T-helper 1 cell treated with Interleukin-12 subunit alpha and Interleukin-12 subunit beta and Interleukin-4 antibody, amounts not matched to agents 30 ng/mL and 1 ng/mL, for 36 hours (primary cell): Measurements from ENCODE around the gene DEDD. TPM values are rescaled to one million over a fixed set of nuclear protein-coding genes. Genes with fewer than 3 reads are reported as not detected.

Experiments
- intact Hi-C: fragments of 100-400 bp; cut with micrococcal nuclease; formaldehyde crosslinking; loops from one replicate; pipeline ENCODE4 v1.15.1; 2024
- total RNA-seq: library from RNA; stranded (reverse); gene quantifications from 2 replicates; pipeline ENCODE4 v1.2.3, GENCODE V29; 2022

The DEDD gene
- total RNA-seq, 1 donor from 2014 or later, result 47.6 TPM

DNA sequence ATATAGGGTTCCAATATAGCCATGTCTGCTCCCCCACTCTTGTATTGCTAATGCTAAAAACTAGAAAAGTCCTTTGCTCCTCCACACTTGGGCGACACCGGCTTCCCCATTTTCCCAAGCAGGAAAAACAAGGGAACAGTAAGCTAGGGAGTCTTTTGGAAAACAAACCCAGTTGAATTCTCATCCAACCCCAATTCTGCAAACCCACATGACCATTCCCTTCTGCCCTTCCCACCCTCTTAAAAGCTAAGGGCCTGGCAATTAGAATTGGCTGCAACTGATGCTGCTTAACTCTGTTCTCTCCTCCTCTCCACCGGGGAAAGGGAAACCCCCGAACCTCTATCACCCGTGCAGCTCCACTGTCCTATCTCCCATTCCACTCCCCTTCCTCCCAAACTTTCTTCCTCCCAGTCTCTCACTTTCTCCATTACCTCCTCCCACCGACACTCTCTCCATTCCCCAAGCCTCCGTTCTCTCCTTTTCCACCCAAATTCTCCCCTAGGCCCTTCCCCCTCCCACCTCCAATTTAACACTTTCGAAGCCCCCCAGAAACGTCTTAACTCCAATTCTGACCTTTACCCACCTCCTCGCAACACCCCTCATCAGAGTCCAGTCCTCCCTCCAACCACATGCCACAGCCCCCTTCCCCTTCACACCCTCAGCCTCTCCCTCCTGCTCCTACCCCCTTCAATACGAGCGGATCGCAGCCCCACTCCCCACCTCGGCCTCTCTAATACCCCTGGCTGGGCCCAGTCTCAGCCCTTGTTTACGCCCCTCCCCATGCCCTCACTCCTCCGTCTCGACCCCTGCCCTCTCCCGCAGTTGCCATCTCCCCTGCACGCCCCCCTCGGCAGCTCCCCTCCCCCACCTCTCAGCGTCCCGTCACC lies 701 bp downstream of the DEDD start:
- intact Hi-C loops, result loop anchor here (1.0 to 5.0 kb wide), 12 partner anchors 12 to 596 kb away; partner anchors contain the start of genes B4GALT3, NDUFS2, PPOX and UFC1

DNA sequence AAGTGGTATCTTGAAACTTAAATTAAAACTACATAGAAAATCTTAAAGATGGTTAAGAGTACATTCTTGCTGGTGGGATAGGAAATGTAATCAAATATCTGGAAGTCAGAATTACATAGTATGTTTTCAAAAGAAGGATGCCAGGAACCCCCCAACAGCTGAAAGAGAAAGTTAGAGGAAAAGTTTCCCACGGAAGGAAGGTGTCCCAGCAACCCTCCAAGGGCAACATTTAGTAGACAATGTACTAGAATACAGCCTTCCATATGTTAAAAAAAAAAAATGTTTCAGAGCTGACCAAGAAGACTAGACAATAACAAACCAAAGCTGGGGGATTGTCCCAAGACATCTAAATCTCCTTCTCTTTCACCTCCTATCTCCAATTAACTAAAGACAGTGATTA lies 2.2 kb downstream of the DEDD start:
- intact Hi-C loops, result loop anchor here (5.0 kb wide), 1 partner anchor 597 kb away; no protein-coding TSS in a partner anchor

DNA sequence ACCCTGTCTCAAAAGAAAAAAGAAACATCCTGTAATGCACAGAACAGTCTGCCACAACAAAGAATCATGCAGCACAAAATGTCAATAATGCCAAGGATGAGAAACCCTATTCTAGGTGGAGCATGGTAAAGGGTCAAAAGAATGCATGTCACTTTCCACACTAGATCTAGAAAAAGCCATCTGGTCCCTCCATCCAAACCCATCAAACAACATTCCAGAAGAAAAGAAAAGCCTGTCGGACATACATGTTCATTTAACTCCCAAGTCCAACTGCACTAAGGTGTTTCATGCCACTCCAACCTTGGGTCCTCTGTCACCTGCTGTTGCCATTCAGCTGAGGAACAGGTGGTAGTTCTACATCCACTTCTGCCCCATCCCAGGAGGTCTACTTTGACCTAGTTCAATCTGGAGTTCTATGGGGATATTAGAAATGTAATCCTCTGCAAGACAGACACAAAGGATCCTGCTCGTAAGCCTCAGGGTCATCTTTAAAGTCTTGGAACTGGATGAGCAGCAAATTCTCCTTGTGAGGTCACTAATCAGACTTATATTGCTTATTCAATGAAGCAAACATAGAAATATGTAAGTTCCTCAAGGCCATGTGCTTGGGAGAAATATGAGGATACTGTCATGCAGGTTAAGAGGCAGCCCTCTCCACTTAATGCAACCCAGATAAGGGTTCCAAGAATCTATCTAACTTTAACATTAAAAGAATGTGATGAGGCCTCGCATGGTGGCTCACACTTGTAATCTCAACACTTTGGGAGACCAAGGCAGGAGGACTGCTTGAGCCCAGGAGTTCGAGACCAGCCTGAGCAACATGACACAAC lies 3.7 kb downstream of the DEDD start:
- intact Hi-C loops, result no loop called here

DNA sequence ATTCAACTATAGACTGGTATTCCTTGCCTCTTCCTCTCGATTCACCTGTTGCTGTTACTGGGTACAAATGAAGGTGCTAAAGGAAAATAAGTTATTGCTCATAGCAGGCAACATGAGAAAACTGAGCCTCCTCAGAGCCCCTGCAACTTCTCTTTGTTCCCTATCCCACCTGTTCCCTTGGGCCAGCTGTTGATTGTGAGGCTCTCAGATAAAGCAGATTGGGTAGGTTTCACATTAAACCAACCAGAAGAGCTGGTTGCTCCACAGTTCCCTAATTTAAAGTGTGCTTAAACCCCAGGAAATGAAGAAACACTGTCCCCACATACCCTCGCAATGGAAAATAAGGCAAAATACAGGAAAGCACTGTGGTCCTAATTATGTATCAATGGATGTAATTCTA lies 4.8 kb downstream of the DEDD start:
- intact Hi-C loops, result no loop called here

DNA sequence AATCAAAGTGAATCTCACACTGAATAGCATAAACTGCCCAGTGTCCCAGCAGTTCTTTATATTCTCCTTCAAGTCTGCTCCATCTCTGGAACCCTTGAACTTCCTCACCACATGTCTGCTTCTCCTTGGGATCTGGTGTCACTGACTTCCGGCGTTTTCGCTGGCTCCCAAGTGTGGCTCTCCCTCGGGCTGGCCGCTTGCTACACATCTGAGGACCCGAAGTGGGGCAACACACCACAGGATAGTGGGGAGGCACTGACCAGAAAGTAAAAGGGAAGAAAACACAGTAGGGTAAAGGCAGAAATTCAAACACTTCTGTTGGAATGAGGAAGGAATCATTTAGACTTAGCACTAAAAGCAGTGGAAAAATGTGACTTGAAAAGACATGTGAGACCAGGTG lies 9.5 kb downstream of the DEDD start:
- intact Hi-C loops, result no loop called here

DNA sequence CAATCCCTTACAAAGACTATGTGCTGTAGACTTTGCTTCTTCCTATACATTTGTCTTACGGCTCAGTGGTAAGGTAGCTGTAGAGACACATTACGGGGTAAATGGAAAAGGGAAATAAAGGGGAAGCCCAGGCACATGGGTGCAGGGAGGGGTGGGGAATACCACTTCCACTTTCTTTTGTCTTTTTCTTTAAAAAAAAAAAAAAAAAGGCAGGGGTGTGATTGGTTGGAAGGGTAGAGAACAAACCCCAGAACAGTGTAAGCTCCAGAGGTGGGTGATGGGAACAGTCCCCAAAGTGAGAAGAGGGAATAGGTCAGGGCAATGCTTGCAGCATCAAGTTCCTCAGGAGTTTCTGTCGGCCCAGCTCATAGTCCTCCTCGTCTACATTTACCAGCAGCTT lies 10.6 kb downstream of the DEDD start:
- intact Hi-C loops, result no loop called here

DNA sequence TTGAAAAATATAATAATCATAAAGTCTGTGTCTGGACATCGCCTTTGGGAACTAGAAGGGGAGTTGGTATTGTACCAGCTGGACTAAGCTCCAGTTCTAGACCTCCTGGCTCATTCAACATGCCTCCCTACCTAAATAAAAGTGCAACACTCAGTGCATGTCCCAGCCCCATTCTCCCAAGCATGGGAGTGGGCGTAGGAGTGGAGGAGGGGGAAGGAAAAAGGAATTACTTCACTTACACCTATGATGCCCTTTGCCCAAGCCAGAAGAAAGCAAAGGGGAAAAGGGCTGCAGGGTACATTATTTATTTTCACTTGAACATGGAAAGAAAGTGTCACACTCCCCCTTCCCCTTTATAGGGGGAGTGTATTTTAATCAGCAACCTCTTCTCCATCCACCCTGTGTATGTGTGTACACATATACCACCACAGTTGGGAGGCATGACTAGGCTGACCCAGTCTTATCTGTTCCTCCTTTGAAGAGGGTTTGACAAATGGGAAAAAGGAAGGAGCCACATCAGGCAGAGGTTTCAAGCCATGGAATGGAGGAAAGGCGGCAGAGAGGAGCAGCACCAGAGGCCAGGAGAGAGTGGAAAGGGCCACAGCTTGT lies 11.3 kb downstream of the DEDD start:
- intact Hi-C loops, result no loop called here

DNA sequence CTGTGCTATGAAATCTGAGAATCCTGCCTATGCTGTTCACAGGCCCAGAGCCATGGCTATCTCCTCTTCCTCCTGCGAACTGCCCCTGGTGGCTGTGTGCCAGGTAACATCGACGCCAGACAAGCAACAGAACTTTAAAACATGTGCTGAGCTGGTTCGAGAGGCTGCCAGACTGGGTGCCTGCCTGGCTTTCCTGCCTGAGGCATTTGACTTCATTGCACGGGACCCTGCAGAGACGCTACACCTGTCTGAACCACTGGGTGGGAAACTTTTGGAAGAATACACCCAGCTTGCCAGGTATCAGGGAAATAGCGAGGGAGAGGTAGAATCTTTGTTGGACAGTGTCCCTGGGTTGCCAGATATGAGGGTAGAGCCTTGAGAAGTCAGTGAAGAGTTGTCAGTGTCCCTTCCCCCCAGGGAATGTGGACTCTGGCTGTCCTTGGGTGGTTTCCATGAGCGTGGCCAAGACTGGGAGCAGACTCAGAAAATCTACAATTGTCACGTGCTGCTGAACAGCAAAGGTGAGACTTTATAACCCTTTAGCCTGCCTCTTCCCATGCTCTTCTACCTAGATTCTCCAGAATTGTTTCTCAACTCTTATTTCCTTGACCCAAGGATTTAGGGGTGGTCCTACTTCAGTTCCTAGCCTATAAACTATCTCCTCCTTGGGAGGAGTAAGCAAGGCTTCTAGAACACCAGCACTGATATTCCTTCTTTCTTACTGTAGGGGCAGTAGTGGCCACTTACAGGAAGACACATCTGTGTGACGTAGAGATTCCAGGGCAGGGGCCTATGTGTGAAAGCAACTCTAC lies 13.2 kb downstream of the DEDD start:
- intact Hi-C loops, result loop anchor here (1.0 to 10.0 kb wide), 11 partner anchors 13 to 1194 kb away; partner anchors contain the start of genes B4GALT3, DCAF8, DEDD and NDUFS2

DNA sequence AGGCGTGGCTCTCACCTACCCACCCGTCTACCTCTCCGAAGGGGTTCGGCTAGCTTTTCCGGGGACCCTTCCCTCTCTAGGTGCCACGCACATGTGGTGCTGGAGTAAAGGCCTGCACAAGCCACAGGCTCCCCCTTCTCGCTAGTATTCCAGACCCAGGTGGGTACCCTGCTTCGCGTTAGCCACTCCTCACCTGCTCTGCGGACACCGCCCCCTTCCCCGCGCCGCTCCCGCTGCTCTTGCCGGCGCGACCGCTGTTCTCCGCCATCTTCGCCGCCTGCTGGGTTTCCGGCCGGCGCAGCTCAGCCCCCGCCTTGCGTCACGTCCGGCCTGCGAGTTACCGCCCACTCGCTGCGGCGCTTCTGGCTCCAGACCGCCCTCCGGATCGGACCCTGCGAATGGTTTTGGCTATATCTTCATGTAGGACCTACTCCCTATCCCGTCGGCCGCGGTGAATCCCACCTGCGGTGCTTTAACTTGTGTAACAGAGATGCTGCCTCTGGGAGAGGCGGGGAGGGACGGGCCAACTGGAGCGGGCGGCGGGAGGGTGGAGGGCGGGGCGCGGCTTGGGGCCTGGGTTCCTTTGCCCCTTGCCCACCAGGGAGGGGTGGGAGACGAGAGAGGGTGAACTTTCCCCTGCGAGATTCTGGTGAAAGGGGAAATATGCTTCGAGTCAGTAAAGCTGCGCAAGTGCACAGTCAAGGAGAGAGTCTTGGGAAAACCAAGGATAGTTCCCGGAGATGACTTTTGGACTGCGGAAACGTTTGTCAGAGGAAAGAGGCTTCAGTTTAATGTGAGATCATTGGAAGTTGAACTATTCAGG lies 14.5 kb downstream of the DEDD start, which contains the start of the genes NIT1 and PFDN2:
TSS of gene NIT1 (plus strand) at position 347 of the 823 bp plus-strand sequence. CDS start at position 419, 72 bp downstream.
TSS of gene PFDN2 (minus strand) at position 279 of the 823 bp plus-strand sequence. CDS start at position 268, 11 bp downstream.
- intact Hi-C loops, result loop anchor here (1.0 to 10.0 kb wide), 6 partner anchors 20 to 1193 kb away; partner anchors contain the start of genes DCAF8, KLHDC9, SDHC and TAGLN2

DNA sequence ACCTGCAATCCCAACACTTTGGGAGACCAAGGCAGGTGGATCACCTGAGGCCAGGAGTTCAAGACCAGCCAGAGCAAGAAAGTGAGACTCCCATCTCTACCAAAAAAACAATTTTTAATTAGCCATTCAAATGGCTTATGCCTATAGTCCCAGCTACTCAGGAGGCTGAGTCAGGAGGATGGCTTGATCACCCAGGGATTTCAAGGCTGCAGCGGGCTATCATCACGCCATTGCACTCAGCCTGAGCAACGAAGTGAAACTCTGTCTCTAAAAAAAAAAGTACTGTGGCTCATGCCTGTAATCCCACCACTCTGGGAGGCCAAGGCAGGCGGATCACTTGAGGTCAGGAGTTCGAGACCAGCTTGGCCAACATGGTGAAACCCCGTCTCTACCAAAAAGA lies 16.5 kb downstream of the DEDD start:
- intact Hi-C loops, result loop anchor here (2.0 to 10.0 kb wide), 4 partner anchors 196 to 1191 kb away; partner anchors contain the start of genes DCAF8, SDHC and TAGLN2

DNA sequence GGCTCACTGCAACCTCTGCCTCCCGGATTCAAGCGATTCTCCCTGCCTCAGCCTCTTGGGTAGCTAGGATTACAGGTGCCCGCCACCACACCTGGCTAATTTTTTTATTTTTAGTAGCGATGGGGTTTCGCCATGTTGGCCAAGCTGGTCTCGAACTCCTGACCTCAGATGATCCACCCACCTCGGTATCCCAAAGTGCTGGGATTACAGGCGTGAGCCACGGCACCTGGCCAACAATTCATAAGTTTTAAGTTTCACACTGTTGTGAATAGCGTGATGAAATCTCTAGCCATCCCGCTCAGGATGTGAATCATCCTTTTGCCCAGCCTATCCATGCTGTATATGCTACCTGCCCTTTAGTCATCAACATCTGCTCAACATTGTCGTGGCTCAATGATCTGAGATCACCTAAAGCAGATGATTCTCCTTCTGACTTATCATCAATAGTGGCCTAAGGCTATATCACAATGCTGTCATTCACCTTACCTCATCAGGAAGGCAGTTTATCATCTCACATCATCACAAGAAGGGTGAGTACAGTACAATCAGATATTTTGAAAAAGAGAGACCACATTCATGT lies 17.2 kb downstream of the DEDD start:
- intact Hi-C loops, result loop anchor here (2.0 to 10.0 kb wide), 4 partner anchors 197 to 1190 kb away; partner anchors contain the start of genes DCAF8, SDHC and TAGLN2

DNA sequence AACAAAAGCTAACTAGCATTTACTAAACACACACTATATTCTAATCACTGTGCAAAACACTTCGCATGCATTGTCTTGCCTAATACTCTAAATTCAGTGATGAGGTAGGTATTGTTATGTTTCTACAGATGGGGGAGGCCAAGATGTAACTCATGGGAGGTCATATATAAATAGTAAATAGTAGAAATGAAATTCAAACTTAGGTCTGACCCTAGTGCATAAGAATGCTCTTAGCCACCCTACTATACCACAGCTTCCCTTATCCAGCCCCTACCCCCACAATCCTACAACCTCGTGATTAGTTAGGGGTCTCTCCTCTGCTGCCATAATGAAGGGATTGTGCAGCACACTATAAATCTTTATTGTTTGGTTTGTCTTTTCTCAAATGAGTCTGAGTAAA lies 17.9 kb downstream of the DEDD start:
- intact Hi-C loops, result loop anchor here (2.0 to 10.0 kb wide), 2 partner anchors 268 to 1190 kb away; partner anchors contain the start of gene TAGLN2

DNA sequence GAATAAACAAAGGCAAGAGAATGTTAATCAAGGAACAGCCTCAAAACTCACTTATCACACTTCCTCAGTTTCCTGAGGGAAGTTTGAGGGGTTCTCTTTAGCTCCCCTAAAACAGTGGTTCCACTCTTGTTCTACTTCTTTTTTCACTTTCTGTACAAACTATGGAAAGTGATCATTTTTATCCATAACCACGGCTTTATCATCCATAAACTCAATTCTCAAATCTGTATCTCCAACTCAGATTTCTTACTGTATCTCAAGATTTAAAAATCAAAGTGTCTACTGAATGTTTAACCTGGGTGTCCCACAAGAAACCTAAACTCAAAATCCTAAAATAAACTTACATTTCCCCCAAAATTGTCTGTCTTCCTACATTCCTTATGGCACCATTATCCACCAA lies 18.6 kb downstream of the DEDD start:
- intact Hi-C loops, result loop anchor here (2.0 to 10.0 kb wide), 2 partner anchors 269 to 1189 kb away; partner anchors contain the start of gene TAGLN2

DNA sequence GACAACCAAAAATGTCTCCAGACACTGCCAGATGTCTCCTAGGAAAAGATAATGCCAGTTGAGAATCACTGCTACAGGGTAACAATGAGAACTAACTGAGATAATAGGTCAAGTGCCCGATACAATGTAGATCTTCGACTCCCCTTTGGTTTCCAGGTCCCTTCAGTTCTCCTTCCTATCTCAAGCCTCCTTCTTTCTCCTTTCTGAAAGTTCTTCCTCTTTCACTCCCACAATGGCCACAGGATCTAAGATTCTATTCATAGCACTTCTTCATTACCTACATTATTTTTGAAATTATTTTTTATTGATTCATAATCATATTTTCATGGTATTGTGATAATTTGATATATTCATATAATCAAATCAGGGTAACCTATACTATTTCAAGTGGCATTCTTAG lies 20.9 kb downstream of the DEDD start:
- intact Hi-C loops, result loop anchor here (10.0 kb wide), 1 partner anchor 1187 kb away; the partner anchor contains the start of gene TAGLN2

DNA sequence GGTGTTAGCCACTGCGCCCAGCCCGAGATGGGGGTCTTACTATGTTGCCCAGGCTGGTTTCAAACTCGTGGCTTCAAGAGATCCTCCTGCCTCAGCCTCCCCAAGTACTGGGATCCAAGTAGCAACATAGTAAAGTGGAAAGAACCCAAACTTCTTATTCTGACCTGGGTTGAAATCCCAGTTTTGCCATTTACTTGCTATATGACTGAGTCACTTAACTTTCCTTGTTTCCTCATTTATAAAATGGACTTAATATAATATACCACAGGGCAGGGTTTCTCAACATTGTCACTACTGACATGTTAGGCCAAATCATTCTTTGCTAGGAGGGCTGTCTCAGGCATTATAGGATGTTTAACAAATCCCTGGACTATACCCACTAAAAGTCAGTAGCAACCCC lies 21.4 kb downstream of the DEDD start:
- intact Hi-C loops, result loop anchor here (10.0 kb wide), 1 partner anchor 1186 kb away; the partner anchor contains the start of gene TAGLN2

DNA sequence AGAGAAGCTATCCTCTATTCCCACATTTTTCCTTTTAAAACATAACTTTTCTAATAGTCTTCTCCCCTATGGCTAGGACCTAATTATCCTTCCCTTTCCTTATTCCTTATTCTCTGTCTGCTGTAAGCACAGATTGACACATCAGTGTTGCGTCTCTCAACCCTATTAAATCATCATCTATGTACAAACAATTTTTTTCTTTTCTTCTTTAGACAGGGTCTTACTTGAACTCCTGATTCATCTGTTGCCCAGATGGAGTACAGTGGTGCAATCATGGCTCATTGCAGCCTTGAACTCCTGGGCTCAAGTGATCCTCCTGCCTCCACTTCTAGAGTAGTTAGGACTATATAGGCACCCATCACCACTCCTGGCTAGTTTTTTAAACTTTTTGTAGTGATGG lies 26.0 kb downstream of the DEDD start:
- intact Hi-C loops, result no loop called here

DNA sequence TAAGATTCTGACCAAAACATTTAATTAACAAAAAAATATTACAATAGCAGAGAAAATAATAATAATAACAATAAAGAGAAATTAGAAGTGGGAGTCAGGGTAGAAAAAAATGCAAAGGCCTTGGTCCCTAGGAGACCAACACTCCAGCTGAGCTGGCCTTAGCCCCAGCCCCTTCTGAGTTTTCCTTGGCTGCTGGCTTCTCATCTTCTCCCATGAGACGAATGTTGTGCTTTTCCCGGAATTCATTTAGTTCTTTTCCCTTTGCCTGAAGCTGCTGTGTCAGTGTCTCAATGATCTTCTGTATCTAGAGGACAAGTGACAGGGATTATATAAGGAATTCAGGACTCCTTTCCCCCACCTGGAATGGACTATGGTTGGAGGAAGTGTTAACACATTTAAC lies 31.9 kb downstream of the DEDD start:
- intact Hi-C loops, result no loop called here

DNA sequence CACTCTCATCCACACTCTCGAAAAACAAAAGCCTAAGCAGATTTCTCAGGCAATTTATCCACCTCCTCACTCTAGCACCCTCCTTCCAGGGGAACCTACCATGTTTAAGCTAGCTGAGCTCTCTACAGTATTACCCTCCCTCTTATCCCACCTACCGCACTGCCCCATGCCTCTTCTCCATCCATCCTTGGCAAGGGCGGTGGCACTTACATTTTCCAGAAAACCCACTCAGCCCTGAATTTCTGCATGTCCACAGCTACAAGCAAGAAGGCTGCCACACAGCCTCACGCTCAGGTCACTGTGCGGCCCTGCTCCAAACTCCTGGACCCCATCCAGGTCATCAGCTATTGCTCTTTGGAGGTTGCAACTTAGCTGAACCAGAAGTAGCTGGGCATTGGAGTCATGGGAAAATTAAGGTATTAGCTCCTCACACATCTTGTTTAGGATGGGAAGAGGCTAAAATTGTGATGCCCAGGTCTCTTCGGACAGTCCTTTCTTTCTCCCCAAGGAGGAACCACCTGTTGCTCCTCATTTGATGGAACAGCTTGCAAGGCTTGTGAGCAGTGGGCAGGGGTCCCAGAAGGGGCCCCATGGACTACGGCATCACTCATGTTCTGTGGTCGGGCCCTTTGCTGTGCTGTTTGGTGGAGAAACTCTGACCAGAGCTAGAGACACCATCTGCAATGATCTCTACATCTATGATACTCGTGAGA lies 33.2 kb downstream of the DEDD start:
- intact Hi-C loops, result loop anchor here (5.0 kb wide), 1 partner anchor 262 kb away; no protein-coding TSS in a partner anchor
